GM18951 (cell line): ENCODE data around the gene WBP1L.
"Not testable (repeated sequence)": the region's sequence is repeated elsewhere in the genome, so short reads cannot be mapped to it uniquely, and the experiment has no call there.

Experiments
- POLR2A ChIP-seq: IDR thresholded peaks from 4 replicates; pipeline ENCODE4 v1.6.1; 2011; ENCODE audit warnings: mild to moderate bottlenecking; ENCODE audit not compliant: insufficient read length, insufficient read depth; ENCODE audit errors: extremely low read depth
- in situ Hi-C: fragments of 300-500 bp; cut with MboI; formaldehyde crosslinking; loops from one replicate; pipeline ENCODE4 v1.12.0; 2022; ENCODE audit warnings: low sequenced_read_pairs, mixed read lengths, inconsistent platforms; ENCODE audit not compliant: unreplicated experiment

Gene WBP1L

DNA sequence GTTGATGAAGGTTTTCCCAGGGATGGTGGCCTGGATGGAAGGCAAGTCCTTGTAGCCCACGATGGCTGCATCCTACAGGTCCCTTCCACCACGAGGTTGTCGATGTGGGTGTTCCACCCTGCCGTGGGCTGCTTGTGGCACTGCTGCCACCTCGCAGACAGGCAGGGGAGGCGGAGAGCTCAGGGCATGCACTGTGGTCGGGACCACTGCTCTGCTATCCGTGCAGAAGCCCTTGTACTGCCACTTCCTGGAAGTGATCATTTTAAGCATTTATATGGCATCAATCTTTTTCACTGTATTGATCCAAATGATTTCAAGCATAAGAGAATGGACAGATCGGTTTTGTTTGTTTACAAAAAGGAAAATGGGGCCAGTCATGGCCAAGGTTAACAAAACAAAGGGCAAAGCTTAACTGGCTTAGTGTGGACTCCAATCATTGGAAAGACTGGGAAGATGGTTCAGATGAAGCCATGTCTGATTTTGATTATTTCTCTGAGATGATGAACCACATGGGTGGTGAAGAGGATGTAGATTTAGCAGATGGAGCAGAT is 101.7 kb downstream of the WBP1L start:
- TF ChIP-seq POLR2A = no peak
- in situ Hi-C loops = no loop called here

DNA sequence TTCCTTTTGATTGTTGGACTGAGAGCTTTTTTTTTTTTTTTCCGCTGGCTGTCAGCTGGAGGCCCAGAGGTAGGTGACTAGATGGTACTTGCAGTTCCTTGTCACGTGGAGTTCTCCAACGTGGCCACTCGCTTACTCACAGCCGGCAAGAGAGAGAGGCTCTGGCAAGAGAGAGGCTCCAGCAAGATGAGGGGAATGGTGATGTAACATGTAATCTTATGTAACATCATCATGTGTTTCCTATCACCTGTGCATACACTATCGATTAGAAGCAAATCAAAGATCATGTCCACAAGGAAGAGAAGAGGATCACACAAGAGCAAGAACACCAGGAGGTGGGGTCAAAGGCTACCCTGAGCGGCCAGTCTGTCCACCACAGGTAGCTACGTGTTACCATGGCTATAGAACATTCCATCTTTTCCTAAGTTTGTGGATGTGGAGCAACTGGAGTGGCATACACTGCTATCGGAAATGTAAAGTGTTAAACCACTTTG is 106.3 kb downstream of the WBP1L start:
- TF ChIP-seq POLR2A = no peak
- in situ Hi-C loops = no loop called here

DNA sequence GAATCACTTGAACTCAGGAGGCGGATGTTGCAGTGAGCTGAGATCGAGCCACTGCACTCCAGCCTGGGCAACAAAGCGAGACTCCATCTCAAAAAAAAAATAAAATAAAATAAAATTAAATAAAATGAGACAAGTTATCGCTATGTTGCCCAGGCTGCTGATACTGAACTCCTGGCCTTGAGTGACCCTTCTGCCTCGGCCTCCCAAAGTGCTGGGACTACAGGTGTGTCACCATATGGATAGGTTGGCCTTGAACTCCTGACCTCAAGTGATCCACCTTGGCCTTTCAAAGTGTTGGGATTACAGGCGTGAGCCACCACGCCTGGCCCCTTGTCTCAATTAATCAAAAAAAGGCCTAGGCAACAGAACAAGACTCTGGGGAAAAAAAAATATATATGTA is 109.5 kb downstream of the WBP1L start:
- in situ Hi-C loops = not testable (repeated sequence)

DNA sequence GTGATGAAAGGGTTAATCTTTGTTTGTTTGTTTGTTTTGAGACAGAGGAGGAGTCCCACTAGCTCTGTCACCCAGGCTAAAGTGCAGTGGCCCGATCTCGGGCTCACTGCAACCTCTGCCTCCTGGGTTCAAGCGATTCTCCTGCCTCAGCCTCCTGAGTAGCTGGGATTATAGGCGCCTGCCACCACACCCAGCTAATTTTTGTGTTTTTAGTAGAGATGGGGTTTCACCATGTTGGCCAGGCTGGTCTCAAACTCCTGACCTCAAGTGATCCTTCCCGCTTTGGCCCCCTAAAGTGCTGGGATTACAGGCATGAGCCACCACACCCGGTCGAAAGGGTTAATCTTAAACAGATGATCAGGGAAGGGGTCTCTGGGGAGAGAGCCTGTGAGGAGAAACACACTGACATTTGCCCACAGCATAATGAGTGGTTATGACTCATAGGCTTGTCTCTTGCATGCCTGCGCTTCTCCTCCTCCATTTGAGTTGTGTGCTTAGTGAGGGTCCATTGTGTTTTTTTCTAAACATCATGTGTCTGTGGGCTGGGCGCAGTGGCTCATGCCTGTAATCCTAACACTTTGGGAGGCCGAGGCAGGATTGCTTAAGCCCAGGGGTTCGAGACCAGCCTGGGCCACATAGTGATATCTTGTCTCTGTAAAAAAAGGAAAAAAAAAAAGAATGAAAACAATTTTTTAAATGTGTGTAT is 112.1 kb downstream of the WBP1L start:
- in situ Hi-C loops = not testable (repeated sequence)

DNA sequence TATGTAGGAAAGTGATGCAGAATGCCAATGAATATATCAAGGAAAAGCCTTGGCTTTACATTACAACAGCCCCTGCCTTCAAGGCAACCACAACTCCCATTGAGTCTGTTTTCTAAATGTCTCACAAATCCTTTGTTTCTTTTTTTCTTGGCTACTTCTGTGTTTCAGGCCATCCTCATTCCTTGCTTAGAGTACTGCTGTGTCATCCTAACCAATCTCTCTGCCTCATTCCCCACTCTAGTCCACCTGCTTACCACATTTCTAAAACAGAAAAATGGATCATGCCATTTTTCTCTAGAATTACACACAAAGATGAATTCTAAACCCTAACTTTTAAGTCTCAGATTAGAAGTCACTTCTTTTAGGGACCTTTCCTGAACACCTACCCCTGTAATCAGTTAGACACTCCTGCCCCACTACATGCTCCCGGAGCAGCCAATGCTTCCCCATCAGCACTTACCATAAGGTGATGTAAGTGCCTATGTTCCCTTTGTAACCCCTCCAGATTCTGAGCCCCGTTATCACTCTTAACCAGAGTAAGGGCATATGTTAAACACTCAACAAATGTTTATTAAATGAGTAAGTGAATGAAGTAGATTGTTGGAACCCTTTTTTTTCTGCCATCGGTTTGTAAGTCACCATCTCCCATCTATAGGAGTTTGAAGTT is 113.1 kb downstream of the WBP1L start:
- TF ChIP-seq POLR2A = no peak
- in situ Hi-C loops = no loop called here

DNA sequence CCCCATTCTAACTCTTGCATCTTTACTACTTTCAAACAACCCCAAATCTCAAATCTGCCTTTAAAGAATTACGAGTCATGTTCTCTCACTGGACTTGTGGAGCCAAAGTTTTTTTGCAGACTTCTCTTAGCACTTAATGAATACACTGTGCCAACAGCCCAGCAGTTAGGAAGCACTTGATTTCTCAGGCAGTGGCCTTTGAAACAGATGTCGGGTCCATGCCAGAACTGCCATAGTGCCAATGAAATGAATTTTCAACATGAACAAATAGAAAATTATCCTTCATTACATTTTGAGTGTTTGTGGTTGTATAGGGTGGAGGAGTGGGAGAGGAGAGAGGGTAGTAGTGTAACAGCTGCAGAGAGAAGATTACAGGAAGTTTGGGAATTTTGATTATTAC is 116.2 kb downstream of the WBP1L start:
- in situ Hi-C loops = no loop called here
- TF ChIP-seq POLR2A = no peak

DNA sequence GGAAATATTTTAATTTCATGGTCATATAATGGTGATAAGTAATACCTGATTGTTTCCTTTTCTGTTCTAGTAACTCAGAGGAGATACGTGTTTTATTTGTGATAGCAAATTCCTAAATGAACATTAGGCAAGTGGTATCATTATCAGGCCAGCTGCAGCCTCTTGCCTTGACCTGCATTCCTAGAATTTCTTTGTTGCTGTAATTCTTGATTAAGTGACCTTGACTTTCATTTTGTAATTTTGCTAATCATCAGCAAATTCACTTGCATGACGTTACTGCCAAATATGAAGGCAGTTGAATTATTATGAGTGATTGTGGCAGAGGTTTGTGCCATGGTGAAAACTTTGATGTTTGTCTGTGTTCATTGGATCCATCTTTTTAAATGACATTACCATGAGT is 119.9 kb downstream of the WBP1L start:
- no peak for TF ChIP-seq POLR2A
- in situ Hi-C loops = no loop called here

DNA sequence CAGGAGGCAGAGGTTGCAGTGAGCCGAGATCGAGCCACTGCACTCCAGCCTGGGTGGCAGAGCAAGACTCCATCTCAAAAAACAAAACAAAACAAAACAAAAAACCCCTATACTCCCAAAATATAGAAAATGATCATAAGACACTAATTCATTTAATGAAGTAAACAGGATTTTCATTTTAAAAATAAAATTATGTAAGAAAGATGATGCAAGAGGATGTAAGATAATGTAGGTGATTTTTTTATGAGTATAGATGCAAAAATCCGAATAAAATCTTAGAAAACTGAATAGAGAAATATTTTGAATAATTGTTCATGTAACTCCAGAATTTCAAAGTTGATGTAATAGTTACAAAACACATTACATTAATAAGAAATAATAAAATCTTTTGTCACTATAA is 121.9 kb downstream of the WBP1L start:
- in situ Hi-C loops = no loop called here
- no peak for TF ChIP-seq POLR2A
